Activated T-cell treated with anti-CD3 and anti-CD28 coated beads, Interleukin-2, amount 50 U/mL, for 72 hours (primary cell): Measurements from ENCODE around the gene TP73. TPM values are rescaled to one million over a fixed set of nuclear protein-coding genes. Genes with fewer than 3 reads are reported as not detected.

Source experiments
- ATAC-seq, 2 donors: fragments of 150-1000 bp; cut with Tn5 transposase; replicated peaks in 1 of 2; 2 replicates each; pipeline ENCODE4 v1.10.0; 2021; ENCODE audit warnings: moderate library complexity in 2 of 2, mild to moderate bottlenecking in 1 of 2
- DNase-seq, 2 donors: peaks; one replicate each; pipeline ENCODE4 v3.0.0; 2021 to 2022; ENCODE audit warnings: mixed read lengths in 1 of 2
- H3K27ac Mint-ChIP-seq: one replicate; pipeline ENCODE4 v1.8.0; 2022; ENCODE audit warnings: mild to moderate bottlenecking, moderate library complexity, mixed read lengths
- H3K27me3 Mint-ChIP-seq: one replicate; pipeline ENCODE4 v1.8.0; 2022; ENCODE audit warnings: low read depth, mixed read lengths
- H3K36me3 Mint-ChIP-seq, 2 donors: one replicate each; pipeline ENCODE4 v1.8.0; 2022; ENCODE audit warnings: mixed read lengths in 2 of 2, mild to moderate bottlenecking in 1 of 2; ENCODE audit not compliant: insufficient read depth in 2 of 2
- H3K4me1 Mint-ChIP-seq: one replicate; pipeline ENCODE4 v1.8.0; 2022; ENCODE audit warnings: low read depth, mixed read lengths
- H3K4me3 Mint-ChIP-seq, 2 donors: one replicate each; pipeline ENCODE4 v1.8.0; 2022; ENCODE audit warnings: mild to moderate bottlenecking in 2 of 2, mixed read lengths in 2 of 2, moderate library complexity in 2 of 2
- H3K9me3 Mint-ChIP-seq, 2 donors: one replicate each; pipeline ENCODE4 v1.8.0; 2022; ENCODE audit warnings: mixed read lengths in 2 of 2
- total RNA-seq, 2 donors: library from RNA; stranded (reverse); gene quantifications; one replicate each; pipeline ENCODE4 v1.2.3, GENCODE V29; 2022

TP73 gene
- total RNA-seq, 2 donors from 2014 or later: 0.65 to 1.3 TPM

- no peak overlapping the region for H3K4me3 Mint-ChIP-seq
- H3K4me1 Mint-ChIP-seq: peaks cover under 1% of the 10 kb centered on the region
- H3K9me3 Mint-ChIP-seq: no peaks in the 10 kb centered on the region
- ATAC-seq (no peak), DNase-seq (no peak)
- no peaks in the 10 kb centered on the region for H3K36me3 Mint-ChIP-seq
- H3K27me3 Mint-ChIP-seq: no peaks in the 10 kb centered on the region
- no peak overlapping the region for H3K27ac Mint-ChIP-seq
These were observed 38.2 kb downstream of the TP73 start for GRCh38 chr1:3690282-3691065.

- no peak for ATAC-seq
- peaks cover 5% of the 10 kb centered on the region for H3K4me1 Mint-ChIP-seq
- H3K36me3 Mint-ChIP-seq: no peaks in the 10 kb centered on the region
- no peak for DNase-seq
- H3K4me3 Mint-ChIP-seq: no peak overlapping the region
- no peak overlapping the region for H3K27ac Mint-ChIP-seq
- peaks cover 6% of the 10 kb centered on the region for H3K27me3 Mint-ChIP-seq
- no peaks in the 10 kb centered on the region for H3K9me3 Mint-ChIP-seq
These were observed 39.3 kb downstream of the TP73 start for GRCh38 chr1:3691421-3692204.

- DNase-seq (no peak), ATAC-seq (no peak)
- Mint-ChIP-seq H3K36me3 (no peaks in the 10 kb centered on the region), H3K27ac (no peak overlapping the region), H3K27me3 (peaks cover 6% of the 10 kb centered on the region), H3K9me3 (no peaks in the 10 kb centered on the region), H3K4me3 (no peak overlapping the region), H3K4me1 (peaks cover 5% of the 10 kb centered on the region)
These were observed 40.3 kb downstream of the TP73 start for GRCh38 chr1:3692598-3692997.

DNA sequence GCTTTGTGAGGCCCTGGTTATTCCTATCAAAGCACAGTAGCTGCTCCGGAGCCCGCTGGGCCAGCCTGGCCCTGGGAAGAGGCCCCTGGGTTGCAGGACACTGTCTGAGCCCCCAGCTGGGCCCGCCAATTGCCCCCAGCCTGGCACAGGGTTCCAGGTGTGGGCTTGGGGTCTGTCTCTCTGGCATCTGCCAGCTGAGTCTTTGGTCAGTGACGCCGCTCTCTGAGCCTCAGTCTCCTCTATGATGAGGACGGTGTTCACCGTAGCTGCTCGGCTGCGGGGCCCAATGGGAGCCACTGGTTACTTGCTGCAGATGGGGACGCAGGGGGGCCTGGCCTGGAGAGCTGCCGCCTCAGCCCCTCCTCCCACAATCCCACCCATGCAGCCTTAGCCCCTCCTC, 41.0 kb downstream of the TP73 start:
- ATAC-seq: no peak
- Mint-ChIP-seq H3K27ac (no peak overlapping the region), H3K27me3 (peaks cover 6% of the 10 kb centered on the region), H3K4me1 (peaks cover 5% of the 10 kb centered on the region), H3K36me3 (no peaks in the 10 kb centered on the region), H3K4me3 (no peak overlapping the region), H3K9me3 (no peaks in the 10 kb centered on the region)
- DNase-seq: no peak

DNA sequence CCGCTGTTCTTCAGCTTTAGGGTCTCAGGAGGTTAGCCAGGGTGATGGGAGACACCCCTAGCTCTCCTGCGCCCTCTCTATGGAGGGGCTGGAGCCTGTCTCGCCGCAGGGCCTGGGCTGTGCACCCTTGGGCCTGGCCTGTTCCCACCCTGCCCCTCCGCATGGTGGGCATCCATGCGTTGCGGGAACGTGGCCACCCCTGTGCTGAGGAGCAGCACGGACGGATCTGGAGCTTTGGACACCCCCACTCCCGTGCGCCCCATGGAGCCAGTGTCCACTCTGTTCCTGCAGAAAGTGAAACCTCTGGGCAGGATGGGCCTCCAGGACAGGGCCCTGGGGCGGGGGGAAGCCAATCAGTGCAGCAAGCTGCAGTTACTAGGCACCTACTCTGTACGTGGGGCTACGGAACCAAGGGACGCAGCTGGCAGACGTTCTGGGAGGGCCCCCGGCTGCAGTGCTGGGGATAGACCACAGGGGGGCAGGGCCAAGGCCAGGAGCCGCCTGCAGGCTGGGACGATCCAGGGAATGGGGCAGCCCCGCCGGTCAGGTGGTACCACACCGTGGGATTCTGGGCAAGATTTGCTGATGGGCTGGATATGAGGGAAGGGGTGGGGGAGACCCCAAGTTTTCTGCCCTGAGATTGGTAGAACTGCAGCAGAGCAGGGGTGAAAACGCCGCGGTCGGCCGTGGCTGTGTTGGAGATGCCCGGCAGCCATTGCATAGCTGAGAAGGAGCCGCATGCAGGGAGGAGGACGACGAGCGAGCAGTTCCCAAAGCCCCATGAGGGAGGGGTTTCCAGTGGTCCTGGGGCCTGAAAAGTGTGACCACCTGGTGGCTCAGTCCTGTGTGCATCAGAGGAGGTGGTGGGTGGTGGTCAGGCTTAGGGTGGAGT, 43.3 kb downstream of the TP73 start:
- peak; percentile 17 to 19 for DNase-seq
- H3K36me3 Mint-ChIP-seq: no peaks in the 10 kb centered on the region
- H3K4me3 Mint-ChIP-seq: peak overlapping the region; percentile 5 to 20

DNA sequence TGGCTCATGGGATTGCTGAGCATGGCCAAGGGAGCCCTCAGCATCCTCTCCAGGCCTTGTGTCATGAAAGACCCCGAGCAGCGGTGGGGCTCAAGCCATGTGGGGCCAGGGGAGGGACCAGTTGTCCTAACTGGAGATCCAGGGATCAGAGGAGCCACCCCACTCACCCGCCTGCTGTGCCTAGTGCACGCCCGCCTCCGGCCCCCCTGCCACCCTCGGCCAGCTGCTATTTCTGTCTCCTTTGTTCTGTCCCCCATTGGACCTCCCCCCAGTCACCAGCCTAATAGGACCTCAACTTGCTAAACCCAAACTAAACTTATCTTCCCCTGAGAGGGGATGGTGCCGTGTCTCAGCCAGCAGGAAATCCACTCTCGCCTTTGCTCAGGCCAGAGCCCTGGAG, 44.4 kb downstream of the TP73 start:
- no peak for DNase-seq
- H3K4me1 Mint-ChIP-seq: peaks cover 5% of the 10 kb centered on the region
- no peaks in the 10 kb centered on the region for H3K36me3 Mint-ChIP-seq
- no peak for ATAC-seq
- no peak overlapping the region for H3K27ac Mint-ChIP-seq
- no peak overlapping the region for H3K4me3 Mint-ChIP-seq
- H3K27me3 Mint-ChIP-seq: peaks cover 6% of the 10 kb centered on the region
- no peaks in the 10 kb centered on the region for H3K9me3 Mint-ChIP-seq

More for the DNA sequence above, 43.3 kb downstream of the TP73 start:
- peak in 1 of 2 donors; percentile 33 for ATAC-seq
- Mint-ChIP-seq H3K4me1 (peaks cover 5% of the 10 kb centered on the region), H3K27ac (no peak overlapping the region), H3K27me3 (peaks cover 6% of the 10 kb centered on the region), H3K9me3 (no peaks in the 10 kb centered on the region)

GRCh38 chr1:3697104-3697503, 44.8 kb downstream of the TP73 start:
- no peaks in the 10 kb centered on the region for H3K9me3 Mint-ChIP-seq
- no peaks in the 10 kb centered on the region for H3K36me3 Mint-ChIP-seq
- ATAC-seq (no peak), DNase-seq (no peak)
- peaks cover 6% of the 10 kb centered on the region for H3K27me3 Mint-ChIP-seq
- H3K27ac Mint-ChIP-seq: no peak overlapping the region
- H3K4me1 Mint-ChIP-seq: peaks cover 5% of the 10 kb centered on the region
- H3K4me3 Mint-ChIP-seq: no peak overlapping the region

GRCh38 chr1:3697810-3698209, 45.5 kb downstream of the TP73 start:
- H3K4me1 Mint-ChIP-seq: peaks cover 5% of the 10 kb centered on the region
- peaks cover 6% of the 10 kb centered on the region for H3K27me3 Mint-ChIP-seq
- no peak for ATAC-seq
- no peak overlapping the region for H3K4me3 Mint-ChIP-seq
- no peaks in the 10 kb centered on the region for H3K36me3 Mint-ChIP-seq
- no peaks in the 10 kb centered on the region for H3K9me3 Mint-ChIP-seq
- no peak overlapping the region for H3K27ac Mint-ChIP-seq
- DNase-seq: no peak

DNA sequence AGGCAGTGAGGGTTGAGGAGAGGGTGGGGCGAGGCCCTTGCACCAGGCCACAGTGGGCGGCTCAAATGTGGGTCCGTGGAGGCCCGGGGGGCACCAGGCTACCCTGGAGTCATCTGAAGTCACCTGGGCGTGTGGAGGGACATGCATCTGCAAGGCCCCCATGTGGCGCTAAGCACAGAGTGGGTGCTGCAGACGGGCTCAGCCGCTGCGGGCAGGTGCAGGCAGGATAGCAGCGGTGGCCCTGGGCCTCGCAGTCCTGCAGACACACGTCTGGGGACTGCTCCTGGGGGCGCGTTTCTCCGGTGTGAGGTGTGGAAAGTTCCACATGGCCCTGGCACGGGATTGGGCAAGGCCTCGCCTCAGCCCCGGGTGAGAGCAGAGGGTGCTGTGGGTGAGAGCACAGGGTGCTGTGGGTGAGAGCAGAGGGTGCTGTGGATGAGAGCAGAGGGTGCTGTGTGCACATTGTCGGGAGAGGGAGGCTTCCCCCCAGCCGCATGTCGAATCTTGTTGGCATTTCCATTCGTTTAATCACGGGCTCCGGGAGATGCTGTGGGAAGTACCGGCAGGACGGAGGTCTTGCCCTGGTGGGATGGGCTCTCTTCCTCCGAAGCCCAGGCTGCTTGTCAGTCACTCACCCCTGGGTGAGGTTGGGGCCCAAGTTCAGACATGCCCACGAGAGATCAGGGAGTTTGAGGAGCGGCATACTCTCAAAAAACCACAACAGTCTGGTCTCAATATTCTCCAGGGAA, 46.5 kb downstream of the TP73 start:
- peaks cover 5% of the 10 kb centered on the region for H3K4me1 Mint-ChIP-seq
- no peak for ATAC-seq
- no peaks in the 10 kb centered on the region for H3K36me3 Mint-ChIP-seq
- no peak overlapping the region for H3K4me3 Mint-ChIP-seq
- H3K27me3 Mint-ChIP-seq: peaks cover 6% of the 10 kb centered on the region
- no peak overlapping the region for H3K27ac Mint-ChIP-seq
- no peak for DNase-seq
- H3K9me3 Mint-ChIP-seq: no peaks in the 10 kb centered on the region

- Mint-ChIP-seq H3K27ac (no peak overlapping the region), H3K36me3 (no peaks in the 10 kb centered on the region), H3K4me1 (peaks cover 5% of the 10 kb centered on the region), H3K4me3 (no peak overlapping the region), H3K9me3 (no peaks in the 10 kb centered on the region), H3K27me3 (peaks cover 6% of the 10 kb centered on the region)
- DNase-seq (no peak), ATAC-seq (no peak)
These were observed 47.3 kb downstream of the TP73 start for GRCh38 chr1:3699596-3699995.

DNA sequence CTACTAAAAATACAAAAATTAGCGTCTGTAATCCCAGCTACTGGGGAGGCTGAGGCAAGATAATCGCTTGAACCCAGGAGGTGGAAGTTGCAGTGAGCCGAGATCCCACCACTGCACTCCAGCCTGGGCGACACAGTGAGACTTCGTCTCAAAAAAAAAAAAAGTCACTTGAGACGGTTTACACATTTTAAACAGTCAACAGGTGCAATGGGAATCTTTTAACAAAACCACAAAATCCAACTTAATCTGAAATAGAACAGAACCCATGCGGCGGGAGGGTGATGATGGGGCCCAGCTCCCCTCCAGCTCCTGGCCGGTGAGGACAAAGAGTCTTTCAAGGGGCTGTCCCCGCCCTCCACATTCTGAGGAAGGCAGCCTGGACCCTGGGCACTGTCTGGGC, 48.3 kb downstream of the TP73 start:
- peaks cover 6% of the 10 kb centered on the region for H3K27me3 Mint-ChIP-seq
- peaks cover 3% of the 10 kb centered on the region for H3K4me1 Mint-ChIP-seq
- H3K36me3 Mint-ChIP-seq: no peaks in the 10 kb centered on the region
- DNase-seq (no peak), ATAC-seq (no peak)
- H3K27ac Mint-ChIP-seq: no peak overlapping the region
- H3K9me3 Mint-ChIP-seq: no peaks in the 10 kb centered on the region
- no peak overlapping the region for H3K4me3 Mint-ChIP-seq

- Mint-ChIP-seq H3K4me3 (no peak overlapping the region), H3K4me1 (no peaks in the 10 kb centered on the region), H3K27ac (no peak overlapping the region), H3K36me3 (no peaks in the 10 kb centered on the region), H3K9me3 (no peaks in the 10 kb centered on the region), H3K27me3 (no peaks in the 10 kb centered on the region)
- ATAC-seq: no peak
- no peak for DNase-seq
These were observed 50.2 kb downstream of the TP73 start for GRCh38 chr1:3702528-3702927.
